GM18867 (cell line): ENCODE data around the gene POLDIP3.
"Not testable (repeated sequence)": the region's sequence is repeated elsewhere in the genome, so short reads cannot be mapped to it uniquely, and the experiment has no call there.

Experiments
- ATAC-seq: cut with Tn5 transposase; IDR thresholded peaks from one replicate; pipeline ENCODE4 v1.9.1; 2021; ENCODE audit warnings: mild to moderate bottlenecking, moderate library complexity; ENCODE audit not compliant: unreplicated experiment

Gene POLDIP3

GRCh38 chr22:42562279-42562678, 52.4 kb downstream of the POLDIP3 start:
- no peak for ATAC-seq

GRCh38 chr22:42561856-42562255, 52.8 kb downstream of the POLDIP3 start:
- no peak for ATAC-seq

DNA sequence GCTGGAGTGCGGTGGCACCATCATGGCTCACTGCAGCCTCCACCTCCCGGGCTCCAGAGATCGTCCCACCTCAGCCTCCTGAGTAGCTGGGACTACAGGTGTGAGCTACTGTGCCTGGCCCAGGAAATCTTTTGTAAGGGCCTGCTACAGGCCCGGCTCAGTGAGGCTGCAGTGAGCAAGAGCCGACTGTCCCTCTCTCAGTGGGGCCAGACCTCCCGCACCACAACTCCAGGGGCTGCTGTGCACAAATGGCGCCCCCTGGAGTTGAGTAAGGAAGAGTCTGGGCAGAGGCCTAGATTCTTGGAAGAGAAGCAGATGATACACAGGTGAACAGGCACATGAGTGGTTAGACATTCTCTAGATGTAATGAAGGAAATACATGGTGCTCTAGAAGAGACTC, 53.9 kb downstream of the POLDIP3 start:
- no peak for ATAC-seq

- ATAC-seq: no peak
Measured at GRCh38 chr22:42560381-42560780, 54.3 kb downstream of the POLDIP3 start.

DNA sequence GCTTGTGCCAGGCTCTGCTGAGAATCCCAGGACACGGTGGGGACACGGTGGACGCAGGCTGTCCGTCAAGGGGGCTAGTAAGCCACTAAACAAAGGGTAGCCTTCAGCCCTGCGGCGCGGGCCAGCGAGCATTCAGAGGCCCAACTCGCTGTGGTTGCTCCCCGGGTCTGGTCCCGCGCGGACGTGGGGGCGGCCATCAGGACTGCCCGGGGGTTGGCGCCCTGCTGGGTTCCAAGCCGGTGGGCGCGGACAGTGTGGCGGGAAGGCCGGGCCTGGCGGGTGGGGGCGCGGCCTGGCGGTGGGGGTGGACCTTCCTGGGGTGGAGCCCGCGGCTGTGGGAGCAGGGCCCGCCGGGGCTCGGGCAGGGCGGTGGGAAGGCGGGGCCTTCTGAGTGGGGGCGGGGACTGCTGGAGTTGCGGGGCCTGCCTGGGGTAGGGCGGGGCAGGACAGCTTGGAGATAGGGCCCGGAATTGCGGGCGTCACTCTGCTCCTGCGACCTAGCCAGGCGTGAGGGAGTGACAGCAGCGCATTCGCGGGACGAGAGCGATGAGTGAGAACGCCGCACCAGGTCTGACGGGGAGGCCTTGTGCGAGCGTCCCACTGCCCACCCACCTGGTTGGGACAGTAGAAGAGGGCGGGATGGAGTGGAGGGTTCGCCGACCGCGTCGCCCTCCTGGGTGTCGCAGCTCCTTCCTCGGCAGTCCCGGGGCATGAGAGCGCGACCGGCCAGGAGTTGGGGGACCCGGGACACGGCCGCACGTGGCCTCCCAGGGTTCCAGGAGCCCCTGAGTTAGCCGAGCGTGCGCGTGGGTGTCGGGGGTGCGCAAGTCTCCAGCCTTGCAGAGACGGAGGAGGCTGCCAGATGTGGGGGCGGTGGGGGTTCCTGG, 61.0 kb downstream of the POLDIP3 start, which contains the start of gene SERHL2:
Gene SERHL2, plus strand, starts transcription at position 482 of the 887 bp plus-strand sequence. Its CDS starts 65 bp downstream, at position 547.
- ATAC-seq: peak; percentile 57

GRCh38 chr22:42552294-42552647, 62.4 kb downstream of the POLDIP3 start:
- ATAC-seq: not testable (repeated sequence)

DNA sequence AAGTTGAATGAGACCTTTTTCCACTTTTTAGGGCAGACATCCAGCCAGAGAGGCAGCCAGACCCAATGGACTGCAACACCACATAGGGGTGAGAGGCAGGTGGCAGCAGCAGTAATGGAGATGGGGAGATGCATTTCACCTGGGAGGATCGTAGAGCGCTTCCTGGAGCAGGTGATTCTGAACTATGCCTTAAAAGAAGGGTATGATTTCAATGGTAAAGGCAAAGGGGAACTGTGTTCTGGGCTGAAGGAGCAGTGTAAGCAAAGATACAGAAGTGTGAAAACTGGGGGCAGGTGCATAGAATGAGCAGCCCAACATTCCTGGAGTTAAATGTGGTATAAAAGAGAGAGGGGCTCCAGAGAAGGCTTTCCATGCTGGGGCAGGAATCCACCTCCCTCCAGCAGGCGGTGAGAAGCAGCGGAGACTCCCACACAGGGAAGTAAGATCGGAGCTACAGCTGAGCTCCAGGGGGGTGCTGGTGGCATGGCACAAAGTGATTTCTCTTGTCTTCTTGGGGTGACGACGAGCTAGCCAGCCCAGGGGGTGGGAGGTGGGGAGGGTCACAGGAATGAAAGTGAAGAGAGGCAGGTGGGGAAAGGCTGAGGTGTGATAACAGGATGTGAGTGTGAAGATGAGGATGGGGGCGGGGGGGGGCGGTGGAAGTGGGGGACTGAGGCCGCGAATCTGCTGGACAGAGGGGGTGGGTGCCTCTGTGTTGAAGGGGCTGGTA, 65.2 kb downstream of the POLDIP3 start:
- ATAC-seq: no peak

- no peak for ATAC-seq
Measured at GRCh38 chr22:42548597-42549330, 65.9 kb downstream of the POLDIP3 start.

DNA sequence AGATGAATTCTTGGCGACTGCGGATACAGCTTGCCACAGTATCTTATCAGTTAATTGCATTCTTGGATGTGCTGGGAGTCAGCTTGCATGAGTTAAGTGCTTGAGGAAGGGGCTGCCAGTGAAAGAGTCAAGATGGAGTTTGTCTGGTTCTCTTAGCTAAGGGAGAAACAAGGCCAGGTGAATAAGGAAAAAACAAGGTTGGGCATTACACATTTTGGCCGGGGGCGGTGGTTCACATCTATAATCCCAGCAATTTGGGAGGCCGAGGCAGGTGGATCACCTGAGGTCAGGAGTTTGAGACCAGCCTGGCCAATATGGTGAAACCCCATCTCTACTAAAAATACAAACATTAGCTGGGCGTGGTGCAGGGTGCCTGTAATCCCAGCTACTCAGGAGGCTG, 66.6 kb downstream of the POLDIP3 start:
- not testable (repeated sequence) for ATAC-seq

DNA sequence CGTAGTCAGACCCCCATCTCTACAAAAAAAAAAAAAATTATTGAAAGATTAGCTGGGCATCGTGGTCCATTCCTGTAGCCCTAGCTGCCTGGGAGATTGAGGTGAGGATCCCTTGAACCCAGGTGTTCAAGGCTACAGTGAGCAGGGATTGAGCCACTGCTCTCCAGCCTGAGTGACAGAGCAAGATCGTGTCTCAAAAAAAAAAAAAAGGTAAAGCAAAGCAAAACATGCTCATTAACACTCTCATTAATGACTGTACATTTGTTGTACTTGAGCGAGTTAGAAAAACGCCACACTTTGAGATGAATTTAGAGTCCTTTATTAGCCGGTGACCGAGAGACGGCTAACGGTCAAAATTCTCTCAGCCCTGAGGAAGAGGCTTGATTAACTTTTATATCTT, 67.1 kb downstream of the POLDIP3 start:
- no peak for ATAC-seq

DNA sequence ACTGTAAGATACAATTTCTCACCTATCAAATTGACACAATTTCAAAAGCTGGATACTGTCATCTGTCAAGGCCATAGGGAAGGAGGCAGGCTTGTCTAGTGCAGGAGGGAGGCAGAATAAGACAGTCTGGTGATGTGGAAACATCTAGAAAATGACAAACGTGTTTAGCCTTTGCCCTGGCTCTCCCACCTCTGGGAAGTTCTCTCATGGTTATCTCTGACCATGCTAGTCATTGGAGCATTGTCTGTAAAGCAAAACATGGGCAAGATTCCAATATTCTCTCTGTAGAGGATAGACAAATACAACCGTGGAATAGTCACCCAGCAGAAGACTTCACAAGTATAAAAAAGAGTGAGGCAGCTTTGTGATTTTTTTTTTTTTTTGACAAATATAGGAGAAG, 70.0 kb downstream of the POLDIP3 start:
- no peak for ATAC-seq

DNA sequence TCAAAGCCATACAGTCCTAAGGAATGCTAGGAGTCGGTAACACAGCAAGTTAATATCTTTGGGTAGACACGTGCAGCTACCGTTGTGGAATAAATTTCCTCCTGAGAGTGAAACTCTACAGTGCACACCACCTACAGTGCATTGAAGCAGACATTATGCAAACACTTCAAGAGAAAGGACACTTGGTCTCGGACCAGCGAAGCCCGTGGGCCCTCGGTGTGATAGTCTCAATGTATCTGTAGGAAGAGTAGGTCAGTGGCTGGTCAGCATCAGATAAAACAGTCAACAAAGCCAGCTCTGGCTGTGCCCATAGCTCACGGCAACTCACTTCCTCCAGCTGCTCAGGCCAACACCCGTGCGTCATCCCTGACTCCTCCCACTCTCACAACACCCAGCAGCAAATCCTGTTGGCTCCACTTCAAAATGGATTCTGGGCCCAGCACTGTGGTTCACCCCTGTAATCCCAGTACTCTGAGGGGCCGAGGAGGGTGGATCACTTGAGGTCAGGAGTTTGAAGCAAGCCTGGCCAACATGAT, 75.4 kb downstream of the POLDIP3 start:
- ATAC-seq: not testable (repeated sequence)

- peak; percentile 52 for ATAC-seq
Measured at GRCh38 chr22:42537199-42537831, 77.4 kb downstream of the POLDIP3 start.

GRCh38 chr22:42536634-42537033, 78.0 kb downstream of the POLDIP3 start:
- ATAC-seq: not testable (repeated sequence)

- no peak for ATAC-seq
Measured at GRCh38 chr22:42536166-42536565, 78.5 kb downstream of the POLDIP3 start.

DNA sequence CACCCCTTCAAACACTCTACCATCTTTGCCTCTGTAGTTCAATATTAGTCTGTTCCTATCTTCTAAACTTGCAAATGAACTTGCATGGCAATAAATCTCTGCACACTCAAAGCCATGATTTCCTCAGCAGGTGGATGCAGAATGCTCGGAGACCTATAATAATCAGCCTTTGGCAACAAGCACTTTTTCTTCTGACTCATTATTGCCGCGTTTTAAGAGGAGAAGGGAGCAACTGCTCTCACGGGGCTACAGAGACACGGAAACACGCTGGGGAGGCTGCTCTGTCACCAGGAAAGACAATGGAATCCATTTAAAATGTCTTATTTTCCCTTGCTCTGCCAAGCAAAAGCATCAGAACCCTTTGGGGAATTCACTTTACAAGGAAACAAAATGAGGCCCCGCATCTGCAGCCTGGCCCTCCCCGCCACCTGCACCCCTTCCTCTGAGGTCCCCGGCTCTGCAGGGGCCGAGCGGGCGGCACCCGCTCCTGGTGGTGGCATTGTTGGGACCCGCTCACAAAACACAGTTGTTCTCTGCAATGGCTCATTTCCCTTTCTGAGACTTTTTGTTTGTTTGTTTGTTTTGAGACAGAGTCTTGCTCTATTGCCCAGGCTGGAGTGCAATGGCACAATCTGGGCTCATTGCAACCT, 79.5 kb downstream of the POLDIP3 start:
- not testable (repeated sequence) for ATAC-seq
